OCI-LY1 (cell line): ENCODE results near the gene COLQ.

ENCODE experiments used
- EZH2 ChIP-seq: fragments of 200-600 bp; sonication (generic), shearing (Covaris generic); IDR thresholded peaks from 2 replicates; pipeline ENCODE4 v1.8.0; 2017; ENCODE audit warnings: borderline replicate concordance, mixed run types, mild to moderate bottlenecking, antibody characterized with exemption, low read length, moderate library complexity, mixed read lengths
- TF ChIP-seq, protein P1 (sequence below): fragments of 200-600 bp; sonication (generic), shearing (Covaris generic); IDR thresholded peaks from 2 replicates; pipeline ENCODE4 v1.5.1; 2017; ENCODE audit warnings: mild to moderate bottlenecking, antibody characterized with exemption, low read length, moderate library complexity, mixed read lengths

DNA sequence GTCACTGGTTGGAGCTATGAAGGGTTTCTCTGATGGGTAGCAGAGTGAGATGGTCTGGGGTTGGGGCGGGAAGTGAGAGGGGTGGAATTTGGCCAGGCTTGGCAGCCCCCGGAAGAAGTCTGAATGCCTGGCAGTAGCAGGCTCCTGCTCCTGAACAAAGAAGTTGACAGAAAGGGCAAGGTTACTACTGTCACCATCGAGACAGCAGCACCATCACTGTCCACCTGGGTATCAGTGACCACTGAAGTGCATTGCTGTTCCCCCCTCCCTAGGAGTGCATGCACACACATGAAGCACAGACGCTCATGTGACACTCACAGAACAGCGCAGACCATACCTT is 42.9 kb downstream of the COLQ start:
- TF ChIP-seq, protein P1, sequence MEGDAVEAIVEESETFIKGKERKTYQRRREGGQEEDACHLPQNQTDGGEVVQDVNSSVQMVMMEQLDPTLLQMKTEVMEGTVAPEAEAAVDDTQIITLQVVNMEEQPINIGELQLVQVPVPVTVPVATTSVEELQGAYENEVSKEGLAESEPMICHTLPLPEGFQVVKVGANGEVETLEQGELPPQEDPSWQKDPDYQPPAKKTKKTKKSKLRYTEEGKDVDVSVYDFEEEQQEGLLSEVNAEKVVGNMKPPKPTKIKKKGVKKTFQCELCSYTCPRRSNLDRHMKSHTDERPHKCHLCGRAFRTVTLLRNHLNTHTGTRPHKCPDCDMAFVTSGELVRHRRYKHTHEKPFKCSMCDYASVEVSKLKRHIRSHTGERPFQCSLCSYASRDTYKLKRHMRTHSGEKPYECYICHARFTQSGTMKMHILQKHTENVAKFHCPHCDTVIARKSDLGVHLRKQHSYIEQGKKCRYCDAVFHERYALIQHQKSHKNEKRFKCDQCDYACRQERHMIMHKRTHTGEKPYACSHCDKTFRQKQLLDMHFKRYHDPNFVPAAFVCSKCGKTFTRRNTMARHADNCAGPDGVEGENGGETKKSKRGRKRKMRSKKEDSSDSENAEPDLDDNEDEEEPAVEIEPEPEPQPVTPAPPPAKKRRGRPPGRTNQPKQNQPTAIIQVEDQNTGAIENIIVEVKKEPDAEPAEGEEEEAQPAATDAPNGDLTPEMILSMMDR: no peak
- no peak for TF ChIP-seq EZH2
